ENCODE results near the gene ATP4A. TPM values are rescaled to one million over a fixed set of nuclear protein-coding genes. Genes with fewer than 3 reads are reported as not detected.

Gene ATP4A
- total RNA-seq, 2 experiments from 2014 or later = not detected

DNA sequence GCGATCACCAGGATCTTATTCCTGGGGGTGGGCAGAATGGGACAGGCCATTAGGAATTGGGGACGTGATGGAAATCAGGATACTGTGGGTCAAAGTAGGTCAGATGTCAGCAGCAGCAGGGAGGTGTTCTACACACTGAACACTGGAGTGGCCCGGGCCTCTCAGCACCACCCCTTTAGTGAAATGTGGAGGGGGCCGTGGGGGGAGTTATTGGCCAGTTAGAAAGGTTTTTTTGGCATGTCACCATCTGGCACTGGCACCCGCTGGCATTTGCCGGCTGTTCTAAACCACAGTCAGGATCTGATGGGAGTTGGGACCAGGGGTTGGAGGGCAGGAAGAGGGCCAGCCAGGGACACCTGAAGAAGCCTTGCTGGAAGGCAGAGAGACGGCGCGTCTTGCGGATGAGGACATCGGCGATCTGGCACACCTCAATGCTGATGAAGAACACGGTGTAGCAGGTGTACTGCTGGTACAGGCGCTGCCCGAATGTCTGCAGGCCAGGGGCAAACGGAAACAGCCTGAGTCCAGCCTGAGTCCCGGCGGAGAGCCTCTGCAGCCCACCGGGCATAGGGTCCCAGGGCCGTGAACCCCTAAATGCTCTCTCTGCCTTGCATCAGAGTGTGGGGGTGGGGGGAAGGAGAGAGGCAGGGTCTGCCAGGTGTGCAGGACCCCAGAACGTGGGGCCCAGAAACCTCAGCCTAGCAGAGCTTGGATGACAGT, 12.2 kb downstream of the ATP4A start:
- H3K27me3 Mint-ChIP-seq = peaks cover 3% of the 10 kb centered on the region
- H3K4me1 Mint-ChIP-seq = peaks cover 10% of the 10 kb centered on the region
- H3K4me3 Mint-ChIP-seq = no peak overlapping the region
- no peak for ATAC-seq (ENCODE audit: low read depth)
- no peak overlapping the region for H3K27ac Mint-ChIP-seq
- DNase-seq = no peak
- POLR2A ChIA-PET = no interaction called here
- no peaks in the 10 kb centered on the region for H3K36me3 Mint-ChIP-seq
- no peaks in the 10 kb centered on the region for H3K9me3 Mint-ChIP-seq

DNA sequence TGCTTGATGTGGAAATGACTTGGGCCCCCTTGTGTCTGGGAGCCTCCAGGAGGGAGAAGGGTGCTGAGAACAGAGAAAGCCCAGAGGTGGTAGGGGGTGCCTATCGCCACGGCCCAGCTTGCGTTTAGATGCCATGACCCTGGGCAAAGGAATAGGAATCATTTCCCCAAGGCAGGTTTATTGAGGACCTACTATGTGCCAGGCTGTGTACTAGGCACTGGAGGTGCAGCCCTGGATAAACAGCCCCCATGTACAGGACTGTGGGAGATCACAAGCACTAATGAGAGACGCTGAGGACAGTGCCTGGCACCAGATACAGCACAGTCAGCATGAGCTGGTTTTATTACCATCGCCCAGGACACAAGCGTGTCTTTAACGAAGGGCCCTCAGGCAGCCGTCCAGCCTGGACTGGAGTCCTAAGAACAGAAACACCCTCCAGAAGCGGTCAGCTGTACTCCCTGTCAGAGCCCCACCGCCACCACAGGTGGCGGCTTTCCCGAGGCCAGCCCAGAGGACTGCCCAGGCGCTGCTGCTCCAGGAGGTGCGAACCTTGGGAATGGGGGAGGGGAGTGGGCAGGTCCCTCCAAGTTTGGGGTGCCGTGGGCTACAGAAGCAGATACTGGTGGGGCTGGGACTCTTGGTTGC, 13.5 kb downstream of the ATP4A start:
- Mint-ChIP-seq H3K27me3 (no peaks in the 10 kb centered on the region), H3K9me3 (no peaks in the 10 kb centered on the region), H3K27ac (no peak overlapping the region), H3K36me3 (no peaks in the 10 kb centered on the region), H3K4me1 (peaks cover 12% of the 10 kb centered on the region), H3K4me3 (no peak overlapping the region)
- DNase-seq (no peak), ATAC-seq (ENCODE audit: low read depth) (no peak)
- POLR2A ChIA-PET = interaction anchor here (0.5 to 2.5 kb wide), 2 partner anchors 47 to 98 kb away, joined by 5 to 8 read pairs; partner anchors contain the start of gene COX6B1

DNA sequence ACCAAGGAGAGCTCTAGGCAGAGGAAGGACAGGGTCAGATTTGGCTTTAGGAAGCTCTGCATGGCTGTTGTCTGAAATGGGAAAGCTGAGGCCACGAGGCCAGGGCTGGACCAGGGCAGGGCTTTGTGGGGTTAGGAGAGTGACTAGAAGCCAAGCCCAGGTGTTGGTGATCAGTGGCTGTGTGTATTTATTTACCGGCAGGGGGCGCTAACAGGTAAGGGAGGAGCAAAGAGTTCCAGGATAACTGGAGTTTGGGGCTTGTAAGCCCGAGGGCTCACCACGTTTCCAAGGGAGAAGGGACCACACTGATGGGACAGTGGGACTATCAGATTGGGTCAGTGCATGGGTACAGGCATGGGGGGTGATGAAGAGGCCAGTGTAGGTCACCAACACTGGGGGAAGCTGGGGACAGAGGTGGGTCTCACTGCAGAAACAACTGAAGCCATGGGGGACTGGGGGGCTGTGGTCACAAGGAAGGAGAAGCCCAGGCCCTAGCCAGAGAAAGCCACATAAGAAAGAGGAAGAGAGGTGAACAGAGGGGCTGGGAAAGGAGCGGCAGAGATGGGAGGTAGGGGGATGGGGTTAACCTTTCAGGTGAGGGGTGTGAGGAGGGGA, 14.2 kb downstream of the ATP4A start:
- H3K36me3 Mint-ChIP-seq = no peaks in the 10 kb centered on the region
- H3K4me3 Mint-ChIP-seq = no peak overlapping the region
- H3K27ac Mint-ChIP-seq = peak overlapping the region; percentile 27
- no peak for ATAC-seq (ENCODE audit: low read depth)
- H3K9me3 Mint-ChIP-seq = no peaks in the 10 kb centered on the region
- POLR2A ChIA-PET = interaction anchor here (0.5 to 2.5 kb wide), 3 partner anchors 48 to 99 kb away, joined by 5 to 8 read pairs (median 8); partner anchors contain the start of gene COX6B1
- peaks cover 19% of the 10 kb centered on the region for H3K4me1 Mint-ChIP-seq
- peak; percentile 54 for DNase-seq
- no peaks in the 10 kb centered on the region for H3K27me3 Mint-ChIP-seq

DNA sequence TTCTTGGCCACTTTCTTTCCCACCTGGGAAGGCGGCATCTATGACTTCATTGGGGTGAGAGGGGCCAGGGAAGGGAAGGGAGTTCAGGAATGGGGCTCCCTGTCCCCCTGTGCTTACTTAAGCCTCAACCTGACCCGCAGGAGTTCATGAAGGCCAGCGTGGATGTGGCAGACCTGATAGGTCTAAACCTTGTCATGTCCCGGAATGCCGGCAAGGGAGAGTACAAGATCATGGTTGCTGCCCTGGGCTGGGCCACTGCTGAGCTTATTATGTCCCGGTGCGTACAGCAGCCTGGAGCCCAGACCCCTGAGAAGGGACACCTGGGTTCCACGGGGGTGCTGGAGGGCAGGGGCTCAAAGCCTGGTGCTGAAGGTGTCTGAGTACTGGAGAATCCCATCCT, 16.9 kb downstream of the ATP4A start:
- POLR2A ChIA-PET = no interaction called here

DNA sequence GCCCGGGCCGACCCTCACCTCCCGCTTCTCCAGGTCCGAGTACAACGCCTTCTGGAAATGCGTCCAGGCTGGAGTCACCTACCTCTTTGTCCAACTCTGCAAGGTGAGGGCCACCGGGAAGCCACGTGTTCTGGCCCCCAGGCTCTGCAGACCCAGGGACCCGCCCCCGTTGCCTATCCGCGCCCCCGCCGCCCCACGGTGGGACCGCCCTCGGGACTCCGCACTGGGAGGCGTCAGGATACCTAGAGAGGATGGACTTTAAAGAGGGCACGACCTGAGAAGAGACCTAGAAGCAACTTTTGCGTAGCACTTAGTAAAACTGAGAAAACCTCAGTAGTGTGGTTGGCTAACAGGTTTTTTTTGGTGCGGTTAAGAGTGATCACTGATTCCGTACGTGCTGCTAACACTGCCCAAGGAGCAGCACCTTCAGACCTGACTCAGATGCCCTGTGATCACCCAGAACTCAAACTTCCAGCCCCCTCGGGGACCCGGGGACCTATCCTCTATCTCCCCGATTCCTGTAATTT, 17.5 kb downstream of the ATP4A start:
- Mint-ChIP-seq H3K4me1 (peaks cover 23% of the 10 kb centered on the region), H3K4me3 (peak overlapping the region; percentile 91), H3K9me3 (no peaks in the 10 kb centered on the region), H3K27me3 (no peaks in the 10 kb centered on the region), H3K36me3 (no peaks in the 10 kb centered on the region), H3K27ac (peak overlapping the region; percentile 91)
- ATAC-seq (ENCODE audit: low read depth) = peak; percentile 55
- DNase-seq = peak; percentile 68
- POLR2A ChIA-PET = no interaction called here

More for the DNA sequence above, 16.9 kb downstream of the ATP4A start:
- Mint-ChIP-seq H3K4me3 (peak overlapping the region; percentile 91), H3K9me3 (no peaks in the 10 kb centered on the region), H3K4me1 (peaks cover 23% of the 10 kb centered on the region), H3K27ac (peak overlapping the region; percentile 72), H3K36me3 (no peaks in the 10 kb centered on the region), H3K27me3 (no peaks in the 10 kb centered on the region)
- DNase-seq (no peak), ATAC-seq (ENCODE audit: low read depth) (no peak)

DNA sequence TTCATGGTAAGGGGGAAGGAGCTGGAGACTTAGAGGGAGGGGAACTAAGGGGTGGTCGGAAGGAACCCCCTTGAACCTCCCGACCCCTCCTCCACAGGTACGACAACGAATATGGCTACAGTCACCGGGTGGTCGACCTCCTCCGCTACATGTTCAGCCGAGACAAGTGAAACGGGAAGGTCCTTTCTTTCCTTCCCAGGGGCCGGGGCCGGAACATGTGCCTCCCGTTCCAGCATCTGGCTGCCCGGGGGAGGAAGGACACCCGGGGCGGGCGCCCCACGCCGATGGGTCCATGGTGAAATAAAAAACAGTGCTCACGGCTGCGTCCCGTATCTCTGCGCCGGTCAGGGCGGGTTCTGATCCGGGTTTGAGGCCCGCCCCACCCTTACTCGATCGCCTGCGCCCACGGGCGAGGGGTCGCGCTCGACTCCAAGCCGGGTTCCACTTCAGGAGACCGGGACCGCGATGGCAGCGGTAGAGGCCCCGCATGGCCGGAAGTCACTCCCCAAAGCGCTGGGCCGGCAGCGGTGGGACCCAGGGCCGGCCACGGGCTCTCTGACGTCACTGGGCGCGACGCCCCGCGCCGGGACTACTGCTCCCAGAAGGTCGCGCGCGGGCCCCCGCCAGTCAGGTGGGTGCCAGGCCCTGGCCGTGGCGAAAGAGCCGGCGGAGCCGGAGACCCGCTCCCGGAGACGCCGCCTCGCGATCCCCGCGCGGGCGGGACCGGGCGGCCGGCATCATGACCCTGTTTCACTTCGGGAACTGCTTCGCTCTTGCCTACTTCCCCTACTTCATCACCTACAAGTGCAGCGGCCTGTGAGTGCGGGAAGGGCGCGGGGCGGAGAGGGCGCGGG, 18.2 kb downstream of the ATP4A start, which contains the start of gene TMEM147:
Gene TMEM147, plus strand, starts transcription at position 626 of the 854 bp plus-strand sequence. Its CDS starts 114 bp downstream, at position 740.
- no peaks in the 10 kb centered on the region for H3K9me3 Mint-ChIP-seq
- H3K4me1 Mint-ChIP-seq = peaks cover 23% of the 10 kb centered on the region
- H3K27me3 Mint-ChIP-seq = no peaks in the 10 kb centered on the region
- no peaks in the 10 kb centered on the region for H3K36me3 Mint-ChIP-seq
- POLR2A ChIA-PET = interaction anchor here (0.8 to 1.0 kb wide), 2 partner anchors 67 to 150 kb away, joined by 3 read pairs; partner anchors contain the start of gene HAUS5
- peak within 1 kb of the TSS; percentile 91 for H3K27ac Mint-ChIP-seq
- DNase-seq (peak; percentile 91), ATAC-seq (ENCODE audit: low read depth) (peak; percentile 90)
- H3K4me3 Mint-ChIP-seq = peak within 1 kb of the TSS; percentile 91

DNA sequence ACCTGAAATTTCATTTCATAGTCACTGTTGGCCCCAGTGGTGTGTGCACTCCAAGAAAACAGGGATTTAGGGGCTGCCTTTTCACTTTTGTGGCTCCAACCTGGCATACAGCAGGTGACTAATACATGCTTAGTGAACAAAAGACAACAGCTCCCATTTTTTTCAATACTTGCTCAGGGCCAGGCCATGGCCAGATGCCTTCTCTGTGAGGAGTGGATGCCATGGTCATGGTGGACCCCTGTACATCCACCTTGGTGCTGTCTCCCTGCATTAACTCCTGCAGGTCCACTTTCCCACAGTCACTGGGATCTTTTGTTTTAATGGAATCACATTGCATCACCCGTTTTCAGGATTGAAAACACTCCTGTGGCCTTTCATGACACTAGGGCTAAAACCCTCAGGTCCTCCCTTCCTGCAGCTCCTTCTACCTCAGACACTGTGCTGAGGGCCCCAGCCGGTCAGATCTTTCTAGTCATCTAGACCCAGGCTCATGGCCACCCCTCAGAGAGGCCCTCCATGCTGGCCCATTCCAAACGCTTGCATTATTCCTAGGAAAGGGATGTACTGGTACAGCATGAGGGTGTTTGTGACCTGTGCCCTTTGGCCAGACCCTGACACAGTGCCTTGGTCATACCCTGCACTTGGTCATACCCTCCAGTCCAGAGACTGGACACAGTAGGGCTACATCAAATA, 19.2 kb downstream of the ATP4A start:
- H3K4me1 Mint-ChIP-seq = peaks cover 22% of the 10 kb centered on the region
- ATAC-seq (ENCODE audit: low read depth) (no peak), DNase-seq (no peak)
- no peaks in the 10 kb centered on the region for H3K27me3 Mint-ChIP-seq
- peak overlapping the region; percentile 91 for H3K4me3 Mint-ChIP-seq
- H3K36me3 Mint-ChIP-seq = no peaks in the 10 kb centered on the region
- POLR2A ChIA-PET = interaction anchor here (0.8 to 1.0 kb wide), 2 partner anchors 68 to 151 kb away, joined by 3 read pairs; partner anchors contain the start of gene HAUS5
- no peaks in the 10 kb centered on the region for H3K9me3 Mint-ChIP-seq
- H3K27ac Mint-ChIP-seq = peak overlapping the region; percentile 89

DNA sequence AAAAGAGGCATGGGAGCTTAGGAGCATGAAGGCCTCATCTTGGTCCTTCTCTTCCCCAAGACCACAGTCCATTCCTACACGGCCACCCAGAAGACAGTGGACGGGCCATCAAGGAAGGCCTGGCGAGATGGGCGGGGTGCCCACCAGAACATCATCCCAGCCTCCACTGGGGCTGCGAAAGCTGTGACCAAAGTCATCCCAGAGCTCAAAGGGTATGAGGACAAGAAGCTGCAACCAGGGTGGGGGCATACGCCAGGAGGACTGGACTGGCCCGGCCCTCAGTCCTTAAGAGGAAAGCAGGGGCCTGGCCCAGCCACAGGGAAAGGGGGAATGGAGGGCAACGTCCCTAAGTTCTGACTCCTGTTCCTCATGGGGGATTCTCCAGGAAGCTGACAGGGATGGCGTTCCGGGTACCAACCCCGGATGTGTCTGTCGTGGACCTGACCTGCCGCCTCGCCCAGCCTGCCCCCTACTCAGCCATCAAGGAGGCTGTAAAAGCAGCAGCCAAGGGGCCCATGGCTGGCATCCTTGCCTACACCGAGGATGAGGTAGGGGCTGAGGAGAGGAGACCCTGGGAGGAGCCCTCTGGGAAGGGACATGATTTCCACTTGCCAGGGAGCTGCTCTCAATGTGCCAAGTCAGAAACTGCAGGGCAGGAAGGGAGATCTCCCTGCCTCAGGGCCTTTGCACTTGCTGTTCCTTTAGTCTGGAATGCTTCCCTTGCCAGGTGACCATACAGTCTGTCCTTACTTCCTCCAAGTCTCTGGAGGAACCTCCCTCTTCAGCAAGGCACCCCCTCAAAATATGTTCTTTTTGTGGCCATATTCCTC, 20.0 kb downstream of the ATP4A start:
- H3K27ac Mint-ChIP-seq = no peak overlapping the region
- H3K36me3 Mint-ChIP-seq = no peaks in the 10 kb centered on the region
- POLR2A ChIA-PET = interaction anchor here (1.0 kb wide), 1 partner anchor 105 kb away, joined by 3 read pairs; the partner anchor contains the start of gene COX6B1
- no peak overlapping the region for H3K4me3 Mint-ChIP-seq
- H3K4me1 Mint-ChIP-seq = peaks cover 18% of the 10 kb centered on the region
- no peaks in the 10 kb centered on the region for H3K27me3 Mint-ChIP-seq
- DNase-seq (no peak), ATAC-seq (ENCODE audit: low read depth) (no peak)
- no peaks in the 10 kb centered on the region for H3K9me3 Mint-ChIP-seq

DNA sequence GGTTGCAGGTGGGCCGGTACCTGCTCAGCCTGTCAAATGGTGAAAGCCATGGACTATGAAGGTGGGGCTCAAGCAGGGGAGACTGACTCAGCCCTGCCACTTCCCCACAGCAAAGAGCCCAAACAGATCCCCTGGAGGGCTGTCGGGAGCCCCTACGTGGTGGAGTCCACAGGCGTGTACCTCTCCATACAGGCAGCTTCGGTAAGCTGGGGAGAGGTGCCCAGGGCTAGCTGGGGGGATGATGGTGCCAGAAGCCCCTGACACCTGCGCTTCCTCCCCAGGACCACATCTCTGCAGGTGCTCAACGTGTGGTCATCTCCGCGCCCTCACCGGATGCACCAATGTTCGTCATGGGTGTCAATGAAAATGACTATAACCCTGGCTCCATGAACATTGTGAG, 21.2 kb downstream of the ATP4A start:
- H3K36me3 Mint-ChIP-seq = no peaks in the 10 kb centered on the region
- ATAC-seq (ENCODE audit: low read depth) (no peak), DNase-seq (no peak)
- H3K4me3 Mint-ChIP-seq = no peak overlapping the region
- POLR2A ChIA-PET = no interaction called here
- H3K4me1 Mint-ChIP-seq = peaks cover 19% of the 10 kb centered on the region
- H3K9me3 Mint-ChIP-seq = no peaks in the 10 kb centered on the region
- no peaks in the 10 kb centered on the region for H3K27me3 Mint-ChIP-seq
- no peak overlapping the region for H3K27ac Mint-ChIP-seq

DNA sequence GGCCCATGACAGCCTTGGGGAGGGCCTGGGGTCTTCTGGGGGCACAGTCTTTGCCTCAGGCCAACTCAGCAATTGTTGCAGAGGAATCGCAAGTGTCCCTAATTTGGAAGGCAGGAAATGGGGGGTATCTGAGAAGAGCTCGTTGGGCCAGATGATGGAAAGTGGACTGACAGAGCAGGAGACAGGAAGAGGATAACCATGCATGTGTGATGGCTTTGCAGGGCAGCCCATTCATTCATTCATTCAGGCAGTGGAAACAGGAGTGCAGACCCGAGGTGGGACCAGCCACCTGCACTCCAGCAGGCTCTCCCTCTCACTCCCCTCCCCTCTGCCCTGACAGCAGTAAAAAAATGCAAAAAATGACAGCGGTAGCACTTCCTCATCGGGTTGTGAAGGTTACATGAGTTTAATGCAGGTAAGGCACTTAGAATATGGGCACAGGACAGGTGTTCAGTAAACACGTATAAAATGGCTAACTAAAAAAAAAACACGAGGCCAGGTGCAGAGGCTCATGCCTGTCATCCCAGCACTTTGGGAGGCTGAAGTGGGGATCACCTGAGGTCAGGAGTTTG, 23.0 kb downstream of the ATP4A start:
- POLR2A ChIA-PET = no interaction called here
- Mint-ChIP-seq H3K4me3 (no peak overlapping the region), H3K4me1 (peaks cover 20% of the 10 kb centered on the region), H3K36me3 (no peaks in the 10 kb centered on the region), H3K27me3 (no peaks in the 10 kb centered on the region), H3K9me3 (no peaks in the 10 kb centered on the region), H3K27ac (no peak overlapping the region)
- no peak for DNase-seq
- no peak for ATAC-seq (ENCODE audit: low read depth)

DNA sequence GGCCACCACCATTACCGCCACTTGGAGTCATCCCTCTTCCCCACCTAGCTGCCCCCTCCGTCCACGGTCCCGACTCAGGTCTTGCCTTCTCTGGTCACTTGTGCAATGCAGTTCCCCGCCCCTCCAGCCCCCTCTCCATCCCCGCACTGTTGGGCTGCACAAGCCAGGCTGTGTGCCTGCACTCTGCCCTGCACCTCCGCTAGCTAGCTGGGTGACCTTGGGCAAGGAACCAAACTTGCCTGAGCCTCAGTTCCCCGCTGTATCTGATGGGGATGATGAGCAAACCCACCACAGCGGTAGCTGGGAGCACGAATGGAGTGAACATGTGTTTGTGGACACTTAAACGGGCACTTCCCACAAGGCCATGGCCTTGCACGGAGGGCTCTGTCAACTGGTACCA, 23.6 kb downstream of the ATP4A start:
- Mint-ChIP-seq H3K27me3 (no peaks in the 10 kb centered on the region), H3K9me3 (no peaks in the 10 kb centered on the region), H3K4me1 (peaks cover 19% of the 10 kb centered on the region), H3K27ac (no peak overlapping the region), H3K4me3 (no peak overlapping the region), H3K36me3 (no peaks in the 10 kb centered on the region)
- DNase-seq (no peak), ATAC-seq (ENCODE audit: low read depth) (no peak)
- POLR2A ChIA-PET = no interaction called here

Measured in activated naive CD8-positive, alpha-beta T cell treated with anti-CD3 and anti-CD28 coated beads, Interleukin-2, amount 10 ng/mL, durations not matched to agents 7 days and 5 days (primary cell).